Measurements from ENCODE around the gene ANTXR2.

ANTXR2 gene

GRCh38 chr4:80079255-80079923, 6.4 kb upstream of the ANTXR2 start:
- no peak overlapping the region for H3K4me3 ChIP-seq (ENCODE audit: low read length)
- TF ChIP-seq ZNF274 (IDR thresholded peaks at IDR 0.05; ENCODE audit: low read depth, low read length): no peak

- H3K4me3 ChIP-seq (ENCODE audit: low read length): no peak overlapping the region
- TF ChIP-seq ZNF274 (IDR thresholded peaks at IDR 0.05; ENCODE audit: low read depth, low read length): no peak
Observed at GRCh38 chr4:80078346-80079092, 5.5 kb upstream of the ANTXR2 start.

GRCh38 chr4:80077639-80078038, 4.6 kb upstream of the ANTXR2 start:
- no peak overlapping the region for H3K4me3 ChIP-seq (ENCODE audit: low read length)
- TF ChIP-seq ZNF274 (IDR thresholded peaks at IDR 0.05; ENCODE audit: low read depth, low read length): no peak

GRCh38 chr4:80076681-80077080, 3.7 kb upstream of the ANTXR2 start:
- TF ChIP-seq ZNF274 (IDR thresholded peaks at IDR 0.05; ENCODE audit: low read depth, low read length): no peak
- no peak overlapping the region for H3K4me3 ChIP-seq (ENCODE audit: low read length)

GRCh38 chr4:80075995-80076675, 3.1 kb upstream of the ANTXR2 start:
- no peak overlapping the region for H3K4me3 ChIP-seq (ENCODE audit: low read length)
- no peak for TF ChIP-seq ZNF274 (IDR thresholded peaks at IDR 0.05; ENCODE audit: low read depth, low read length)

GRCh38 chr4:80074651-80075050, 1.6 kb upstream of the ANTXR2 start:
- no peak for TF ChIP-seq ZNF274 (IDR thresholded peaks at IDR 0.05; ENCODE audit: low read depth, low read length)
- no peak overlapping the region for H3K4me3 ChIP-seq (ENCODE audit: low read length)

- TF ChIP-seq ZNF274 (IDR thresholded peaks at IDR 0.05; ENCODE audit: low read depth, low read length): no peak
- H3K4me3 ChIP-seq (ENCODE audit: low read length): no peak overlapping the region
Observed at GRCh38 chr4:80074069-80074468, 1.0 kb upstream of the ANTXR2 start.

- no peak for TF ChIP-seq ZNF274 (IDR thresholded peaks at IDR 0.05; ENCODE audit: low read depth, low read length)
- H3K4me3 ChIP-seq (ENCODE audit: low read length): peak overlapping the region; percentile 85; the same call in 1 of the 2 replicates
Observed at GRCh38 chr4:80073473-80074008, 512 bp upstream of the ANTXR2 start.

- H3K4me3 ChIP-seq (ENCODE audit: low read length): peak overlapping the region; percentile 85
Observed at GRCh38 chr4:80072228-80072743, 743 bp downstream of the ANTXR2 start.

GRCh38 chr4:80071604-80072227, 1.3 kb downstream of the ANTXR2 start:
- H3K4me3 ChIP-seq (ENCODE audit: low read length): peak overlapping the region; percentile 85
- TF ChIP-seq ZNF274 (IDR thresholded peaks at IDR 0.05; ENCODE audit: low read depth, low read length): no peak

More at GRCh38 chr4:80072228-80072743, 743 bp downstream of the ANTXR2 start:
- no peak for TF ChIP-seq ZNF274 (IDR thresholded peaks at IDR 0.05; ENCODE audit: low read depth, low read length)

- peak overlapping the region; percentile 85 for H3K4me3 ChIP-seq (ENCODE audit: low read length)
- no peak for TF ChIP-seq ZNF274 (IDR thresholded peaks at IDR 0.05; ENCODE audit: low read depth, low read length)
Observed at GRCh38 chr4:80070880-80071603, 2.0 kb downstream of the ANTXR2 start.

- no peak for TF ChIP-seq ZNF274 (IDR thresholded peaks at IDR 0.05; ENCODE audit: low read depth, low read length)
- no peak overlapping the region for H3K4me3 ChIP-seq (ENCODE audit: low read length)
Observed at GRCh38 chr4:80069837-80070731, 2.9 kb downstream of the ANTXR2 start.

Data from GM08714 (cell line).